IMR-90 (cell line): Measurements from ENCODE around the gene PLOD1. TPM values are rescaled to one million over a fixed set of nuclear protein-coding genes. Genes with fewer than 3 reads are reported as not detected.

ENCODE experiments used
- ATAC-seq: fragments of 200-7000 bp; cut with Tn5 transposase; 2 replicates; pipeline ENCODE4 v1.9.1; 2020; ENCODE audit warnings: low read depth, mild to moderate bottlenecking, moderate library complexity
- BruUV-seq: library from RNA; stranded (reverse); fragments of 400-500 nt; replicated peaks from 2 replicates; lab custom pipeline; 2021; lab: Mats Ljungman, UMichigan
- CTCF ChIA-PET: fragments of 300-600 bp; formaldehyde crosslinking; extraction: SDS; loops from one replicate; lab custom pipeline; 2021; ENCODE audit warnings: antibody characterized with exemption; lab: Yijun Ruan, JAX
- POLR2A ChIA-PET: fragments of 300-600 bp; sonication (Branson Sonifier 250); formaldehyde crosslinking; loops from one replicate; lab custom pipeline; 2022; ENCODE audit warnings: antibody characterized with exemption; ENCODE audit not compliant: unreplicated experiment; lab: Charles Lee
- DNase-seq: peaks from one replicate; pipeline ENCODE4 v3.0.0; 2013
- H2AFZ ChIP-seq: replicated peaks from 2 replicates; pipeline ENCODE3; 2013; ENCODE audit warnings: low read length, mild to moderate bottlenecking; ENCODE audit not compliant: poor library complexity
- H2AK5ac ChIP-seq: 2 replicates; pipeline ENCODE4 v1.6.1; 2013; ENCODE audit warnings: low read depth, low read length, inconsistent platforms
- H2AK9ac ChIP-seq: replicated peaks from 2 replicates; pipeline ENCODE3; 2013; ENCODE audit warnings: mild to moderate bottlenecking, low read depth, low read length, moderate library complexity; ENCODE audit not compliant: poor library complexity
- H2BK120ac ChIP-seq: 2 replicates; pipeline ENCODE4 v1.6.1; 2013; ENCODE audit warnings: low read depth, low read length, inconsistent platforms
- H2BK15ac ChIP-seq: 3 replicates; pipeline ENCODE4 v1.6.1; 2013; ENCODE audit warnings: low read depth, low read length, inconsistent platforms
- H2BK20ac ChIP-seq: 2 replicates; pipeline ENCODE4 v1.6.1; 2013; ENCODE audit warnings: low read depth, mild to moderate bottlenecking, inconsistent platforms, low read length, moderate library complexity
- H2BK5ac ChIP-seq: 2 replicates; pipeline ENCODE4 v1.6.1; 2013; ENCODE audit warnings: mild to moderate bottlenecking, low read depth, low read length, inconsistent platforms; ENCODE audit not compliant: poor library complexity, severe bottlenecking
- H3K14ac ChIP-seq: replicated peaks from 2 replicates; pipeline ENCODE4 v1.6.1; 2013; ENCODE audit warnings: low read depth, low read length, inconsistent platforms
- H3K18ac ChIP-seq: 2 replicates; pipeline ENCODE4 v1.6.1; 2013; ENCODE audit warnings: low read depth, low read length, control low read depth
- H3K23ac ChIP-seq: 2 replicates; pipeline ENCODE4 v1.6.1; 2013; ENCODE audit warnings: low read depth, low read length, inconsistent platforms
- H3K27ac ChIP-seq: 2 replicates; pipeline ENCODE4 v1.5.1; 2013; ENCODE audit warnings: mild to moderate bottlenecking, control low read depth, low read length; ENCODE audit not compliant: insufficient read depth
- H3K27me3 ChIP-seq: 2 replicates; pipeline ENCODE4 v1.6.1; 2013; ENCODE audit warnings: low read length; ENCODE audit not compliant: control insufficient read depth, insufficient read depth
- H3K36me3 ChIP-seq: 2 replicates; pipeline ENCODE4 v1.6.1; 2013; ENCODE audit warnings: low read length, mixed read lengths; ENCODE audit not compliant: control insufficient read depth, insufficient read depth
- H3K4ac ChIP-seq: 2 replicates; pipeline ENCODE4 v1.6.1; 2013; ENCODE audit warnings: low read depth, low read length, inconsistent platforms
- H3K4me1 ChIP-seq: 2 replicates; pipeline ENCODE4 v1.6.1; 2013; ENCODE audit warnings: low read length, mixed read lengths; ENCODE audit not compliant: control insufficient read depth, insufficient read depth
- H3K4me2 ChIP-seq: 2 replicates; pipeline ENCODE4 v1.6.1; 2013; ENCODE audit warnings: low read depth, mild to moderate bottlenecking, control low read depth, low read length, moderate library complexity
- H3K4me3 ChIP-seq: 2 replicates; pipeline ENCODE4 v1.5.1; 2013; ENCODE audit warnings: low read depth, mild to moderate bottlenecking, control low read depth, low read length, moderate library complexity; ENCODE audit not compliant: insufficient read depth
- H3K56ac ChIP-seq: 2 replicates; pipeline ENCODE4 v1.6.1; 2013; ENCODE audit warnings: low read length, inconsistent platforms; ENCODE audit not compliant: insufficient read depth; ENCODE audit errors: extremely low read depth
- H3K79me1 ChIP-seq, 2 experiments: 2 replicates each; pipeline ENCODE4 v1.6.1; 2013; ENCODE audit warnings: low read length in 2 of 2, inconsistent platforms in 1 of 2, low read depth in 1 of 2
- H3K9ac ChIP-seq: 2 replicates; pipeline ENCODE4 v1.6.1; 2013; ENCODE audit warnings: low read depth, low read length, control low read depth
- H3K9me1 ChIP-seq: 2 replicates; pipeline ENCODE4 v1.6.1; 2013; ENCODE audit warnings: low read length, inconsistent platforms; ENCODE audit not compliant: insufficient read depth
- H3K9me3 ChIP-seq: 2 replicates; pipeline ENCODE4 v1.6.1; 2013; ENCODE audit warnings: low read length; ENCODE audit not compliant: control insufficient read depth, insufficient read depth
- H4K20me1 ChIP-seq: 2 replicates; pipeline ENCODE4 v1.6.1; 2013; ENCODE audit warnings: low read length, inconsistent platforms; ENCODE audit not compliant: insufficient read depth
- H4K5ac ChIP-seq: 2 replicates; pipeline ENCODE4 v1.6.1; 2013; ENCODE audit warnings: mild to moderate bottlenecking, low read depth, low read length, control low read depth
- H4K8ac ChIP-seq, 2 experiments: 2 replicates each; pipeline ENCODE4 v1.6.1; 2013; ENCODE audit warnings: low read depth in 2 of 2, low read length in 2 of 2, control low read depth in 1 of 2, inconsistent platforms in 1 of 2
- H4K91ac ChIP-seq: 2 replicates; pipeline ENCODE4 v1.6.1; 2013; ENCODE audit warnings: low read depth, low read length, inconsistent platforms; ENCODE audit not compliant: insufficient read depth
- BHLHE40 ChIP-seq: fragments of 150-350 bp; IDR thresholded peaks from 2 replicates; pipeline ENCODE4 v1.6.1; 2016; ENCODE audit warnings: mild to moderate bottlenecking, low read depth, low read length
- CEBPB ChIP-seq: IDR thresholded peaks from 2 replicates; pipeline ENCODE4 v1.6.1; 2012; ENCODE audit warnings: low read depth, low read length, improper control_type of control experiment
- CHD1 ChIP-seq: IDR thresholded peaks from 2 replicates; pipeline ENCODE4 v1.6.1; 2012; ENCODE audit warnings: low read depth, low read length, improper control_type of control experiment
- FOS ChIP-seq: fragments of 150-350 bp; IDR thresholded peaks from 2 replicates; pipeline ENCODE4 v1.6.1; 2016; ENCODE audit warnings: low read depth, low read length
- MAFK ChIP-seq: IDR thresholded peaks from 2 replicates; pipeline ENCODE4 v1.6.1; 2012; ENCODE audit warnings: low read depth, low read length, improper control_type of control experiment
- MAZ ChIP-seq: IDR thresholded peaks from 2 replicates; pipeline ENCODE4 v1.6.1; 2012; ENCODE audit warnings: low read depth, mild to moderate bottlenecking, low read length, improper control_type of control experiment, moderate library complexity, borderline replicate concordance
- MXI1 ChIP-seq: IDR thresholded peaks from 2 replicates; pipeline ENCODE4 v1.6.1; 2012; ENCODE audit warnings: low read depth, mild to moderate bottlenecking, low read length, moderate library complexity, borderline replicate concordance
- NFE2L2 ChIP-seq: fragments of 150-350 bp; IDR thresholded peaks from 2 replicates; pipeline ENCODE4 v1.6.1; 2016; ENCODE audit warnings: low read depth, mild to moderate bottlenecking, low read length
- POLR2A ChIP-seq: IDR thresholded peaks from 2 replicates; pipeline ENCODE4 v1.6.1; 2012; ENCODE audit warnings: mild to moderate bottlenecking, low read depth, low read length
- RAD21 ChIP-seq: IDR thresholded peaks from 2 replicates; pipeline ENCODE4 v1.6.1; 2012; ENCODE audit warnings: low read length, improper control_type of control experiment
- RCOR1 ChIP-seq: IDR thresholded peaks from 2 replicates; pipeline ENCODE4 v1.6.1; 2012; ENCODE audit warnings: mild to moderate bottlenecking, low read length, improper control_type of control experiment; ENCODE audit not compliant: insufficient replicate concordance
- RFX5 ChIP-seq: IDR thresholded peaks from 2 replicates; pipeline ENCODE4 v1.8.0; 2012; ENCODE audit warnings: low read depth, mild to moderate bottlenecking, low read length, moderate library complexity
- SMC3 ChIP-seq: fragments of 150-350 bp; IDR thresholded peaks from 2 replicates; pipeline ENCODE4 v1.6.1; 2016; ENCODE audit warnings: low read depth, mild to moderate bottlenecking, antibody characterized with exemption, low read length, moderate library complexity
- WGBS, 2 experiments: methylation state at CpG; one replicate each; pipeline versions ENCODE4 v1.1.5 to v1.1.7; 2013; ENCODE audit warnings: missing lambda C conversion rate in 2 of 2; ENCODE audit not compliant: insufficient read length in 1 of 2; ENCODE audit errors: extremely low coverage in 2 of 2; 5-methylcytosine and 5-hydroxymethylcytosine counted together
- dilution Hi-C: fragments of 300-500 bp; cut with HindIII; formaldehyde crosslinking; loops from one replicate; pipeline ENCODE4 v1.14.3; 2018; ENCODE audit warnings: low sequenced_read_pairs; ENCODE audit not compliant: unreplicated experiment
- in situ Hi-C: fragments of 300-500 bp; cut with MboI; formaldehyde crosslinking; loops from 3 replicates; pipeline ENCODE4 v1.14.3; 2019; ENCODE audit warnings: low sequenced_read_pairs, inconsistent platforms, mixed read lengths
- intact Hi-C: fragments of 100-400 bp; cut with micrococcal nuclease; formaldehyde crosslinking; loops from 2 replicates; pipeline ENCODE4 v1.10.0; 2022
- polyA plus RNA-seq, 3 experiments: library from polyadenylated mRNA; depleted of rRNA; stranded (reverse); fragments of >200 nt; gene quantifications; 2 replicates each; pipeline ENCODE4 v1.2.3, GENCODE V29; 2012; ENCODE audit warnings: low replicate concordance in 1 of 3
- total RNA-seq: library from RNA; depleted of rRNA; stranded (reverse); fragments of >200 nt; gene quantifications from 2 replicates; pipeline ENCODE4 v1.2.3, GENCODE V29; 2012
- TF ChIP-seq, protein P1 (sequence below): fragments of 150-350 bp; IDR thresholded peaks from 2 replicates; pipeline ENCODE4 v1.6.1; 2016; ENCODE audit warnings: low read depth, mild to moderate bottlenecking, low read length, moderate library complexity, borderline replicate concordance
- TF ChIP-seq, protein P2 (sequence below): fragments of 150-350 bp; IDR thresholded peaks from 2 replicates; pipeline ENCODE4 v1.6.1; 2017; ENCODE audit warnings: mild to moderate bottlenecking, antibody characterized with exemption, low read length, low read depth
- TF ChIP-seq, protein P3 (sequence below): conservative IDR thresholded peaks from 2 replicates; pipeline ENCODE4 v1.5.1; 2012; ENCODE audit warnings: mild to moderate bottlenecking, low read depth, low read length, improper control_type of control experiment

PLOD1 gene
- total and polyA plus RNA-seq, 2 of the 4 experiments (the other 2 are of a cell fraction) = 283 to 609 TPM

DNA sequence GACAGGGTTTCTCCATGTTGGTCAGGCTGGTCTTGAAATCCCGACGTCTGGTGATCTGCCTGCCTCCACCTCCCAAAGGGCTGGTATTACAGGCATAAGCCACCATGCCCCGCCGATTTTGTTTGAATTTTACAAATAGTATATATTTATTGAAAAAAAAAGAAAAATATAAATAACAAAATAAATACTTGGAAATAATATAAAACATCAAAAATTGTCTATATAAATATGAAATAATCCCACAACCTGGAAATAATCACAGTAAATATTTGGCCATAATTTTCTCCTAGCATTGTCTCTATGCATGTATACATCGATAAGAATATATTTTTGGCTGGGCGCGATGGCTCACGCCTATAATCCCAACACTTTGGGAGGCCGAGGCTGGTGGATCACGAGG, 2.7 kb upstream of the PLOD1 start:
- Histone ChIP-seq H3K23ac (no peak overlapping the region), H3K79me1 (peaks cover 3 to 30% of the 10 kb centered on the region in 2 experiments; a peak in 3 of 4 replicates), H3K18ac (no peak overlapping the region), H2AK9ac (no peak overlapping the region), H3K27ac (no peak overlapping the region), H3K27me3 (no peaks in the 10 kb centered on the region), H3K36me3 (no peaks in the 10 kb centered on the region; the same call in 1 of the 2 replicates), H3K4ac (no peak overlapping the region), H3K56ac (no peak overlapping the region), H3K9me1 (peaks cover 18% of the 10 kb centered on the region), H2BK15ac (no peak overlapping the region), H3K9me3 (no peaks in the 10 kb centered on the region), H4K5ac (no peak overlapping the region), H2AFZ (no peak overlapping the region), H2AK5ac (peak overlapping the region; percentile 77; the same call in 1 of the 2 replicates), H2BK20ac (no peak overlapping the region), H2BK5ac (no peak overlapping the region), H3K14ac (no peak overlapping the region), H4K8ac (no peak overlapping the region), H3K9ac (no peak overlapping the region), H4K20me1 (peaks cover 5% of the 10 kb centered on the region; the same call in 1 of the 2 replicates), H4K91ac (no peak overlapping the region), H2BK120ac (no peak overlapping the region), H3K4me2 (no peak overlapping the region), H3K4me1 (peaks cover 21% of the 10 kb centered on the region), H3K4me3 (no peak overlapping the region)
- CTCF ChIA-PET = no interaction called here
- TF ChIP-seq MAFK = no peak
- no peak for TF ChIP-seq RAD21
- no peak for TF ChIP-seq MXI1
- no peak for TF ChIP-seq POLR2A
- TF ChIP-seq FOS = no peak
- TF ChIP-seq MAZ = no peak
- no peak for TF ChIP-seq BHLHE40
- TF ChIP-seq, protein P1, sequence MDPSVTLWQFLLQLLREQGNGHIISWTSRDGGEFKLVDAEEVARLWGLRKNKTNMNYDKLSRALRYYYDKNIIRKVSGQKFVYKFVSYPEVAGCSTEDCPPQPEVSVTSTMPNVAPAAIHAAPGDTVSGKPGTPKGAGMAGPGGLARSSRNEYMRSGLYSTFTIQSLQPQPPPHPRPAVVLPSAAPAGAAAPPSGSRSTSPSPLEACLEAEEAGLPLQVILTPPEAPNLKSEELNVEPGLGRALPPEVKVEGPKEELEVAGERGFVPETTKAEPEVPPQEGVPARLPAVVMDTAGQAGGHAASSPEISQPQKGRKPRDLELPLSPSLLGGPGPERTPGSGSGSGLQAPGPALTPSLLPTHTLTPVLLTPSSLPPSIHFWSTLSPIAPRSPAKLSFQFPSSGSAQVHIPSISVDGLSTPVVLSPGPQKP = no peak
- TF ChIP-seq, protein P2, sequence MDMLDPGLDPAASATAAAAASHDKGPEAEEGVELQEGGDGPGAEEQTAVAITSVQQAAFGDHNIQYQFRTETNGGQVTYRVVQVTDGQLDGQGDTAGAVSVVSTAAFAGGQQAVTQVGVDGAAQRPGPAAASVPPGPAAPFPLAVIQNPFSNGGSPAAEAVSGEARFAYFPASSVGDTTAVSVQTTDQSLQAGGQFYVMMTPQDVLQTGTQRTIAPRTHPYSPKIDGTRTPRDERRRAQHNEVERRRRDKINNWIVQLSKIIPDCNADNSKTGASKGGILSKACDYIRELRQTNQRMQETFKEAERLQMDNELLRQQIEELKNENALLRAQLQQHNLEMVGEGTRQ = no peak
- no peak for TF ChIP-seq RFX5
- TF ChIP-seq, protein P3, sequence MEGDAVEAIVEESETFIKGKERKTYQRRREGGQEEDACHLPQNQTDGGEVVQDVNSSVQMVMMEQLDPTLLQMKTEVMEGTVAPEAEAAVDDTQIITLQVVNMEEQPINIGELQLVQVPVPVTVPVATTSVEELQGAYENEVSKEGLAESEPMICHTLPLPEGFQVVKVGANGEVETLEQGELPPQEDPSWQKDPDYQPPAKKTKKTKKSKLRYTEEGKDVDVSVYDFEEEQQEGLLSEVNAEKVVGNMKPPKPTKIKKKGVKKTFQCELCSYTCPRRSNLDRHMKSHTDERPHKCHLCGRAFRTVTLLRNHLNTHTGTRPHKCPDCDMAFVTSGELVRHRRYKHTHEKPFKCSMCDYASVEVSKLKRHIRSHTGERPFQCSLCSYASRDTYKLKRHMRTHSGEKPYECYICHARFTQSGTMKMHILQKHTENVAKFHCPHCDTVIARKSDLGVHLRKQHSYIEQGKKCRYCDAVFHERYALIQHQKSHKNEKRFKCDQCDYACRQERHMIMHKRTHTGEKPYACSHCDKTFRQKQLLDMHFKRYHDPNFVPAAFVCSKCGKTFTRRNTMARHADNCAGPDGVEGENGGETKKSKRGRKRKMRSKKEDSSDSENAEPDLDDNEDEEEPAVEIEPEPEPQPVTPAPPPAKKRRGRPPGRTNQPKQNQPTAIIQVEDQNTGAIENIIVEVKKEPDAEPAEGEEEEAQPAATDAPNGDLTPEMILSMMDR = no peak
- TF ChIP-seq CEBPB = no peak
- TF ChIP-seq NFE2L2 = no peak
- no peak for TF ChIP-seq RCOR1
- no peak for TF ChIP-seq CHD1
- no peak for TF ChIP-seq SMC3
- in situ Hi-C loops (no loop called here), dilution Hi-C loops (no loop called here), intact Hi-C loops (no loop called here)
- WGBS, 2 experiments = no CpG with 5 or more reads among the region's 10 CpGs
- no TSS peak for BruUV-seq
- ATAC-seq = no peak
- POLR2A ChIA-PET = no interaction called here
- DNase-seq = no peak
